ENCODE results near the gene DNAH11.
"Not testable (repeated sequence)": the region's sequence is repeated elsewhere in the genome, so short reads cannot be mapped to it uniquely, and the experiment has no call there.

Gene DNAH11

DNA sequence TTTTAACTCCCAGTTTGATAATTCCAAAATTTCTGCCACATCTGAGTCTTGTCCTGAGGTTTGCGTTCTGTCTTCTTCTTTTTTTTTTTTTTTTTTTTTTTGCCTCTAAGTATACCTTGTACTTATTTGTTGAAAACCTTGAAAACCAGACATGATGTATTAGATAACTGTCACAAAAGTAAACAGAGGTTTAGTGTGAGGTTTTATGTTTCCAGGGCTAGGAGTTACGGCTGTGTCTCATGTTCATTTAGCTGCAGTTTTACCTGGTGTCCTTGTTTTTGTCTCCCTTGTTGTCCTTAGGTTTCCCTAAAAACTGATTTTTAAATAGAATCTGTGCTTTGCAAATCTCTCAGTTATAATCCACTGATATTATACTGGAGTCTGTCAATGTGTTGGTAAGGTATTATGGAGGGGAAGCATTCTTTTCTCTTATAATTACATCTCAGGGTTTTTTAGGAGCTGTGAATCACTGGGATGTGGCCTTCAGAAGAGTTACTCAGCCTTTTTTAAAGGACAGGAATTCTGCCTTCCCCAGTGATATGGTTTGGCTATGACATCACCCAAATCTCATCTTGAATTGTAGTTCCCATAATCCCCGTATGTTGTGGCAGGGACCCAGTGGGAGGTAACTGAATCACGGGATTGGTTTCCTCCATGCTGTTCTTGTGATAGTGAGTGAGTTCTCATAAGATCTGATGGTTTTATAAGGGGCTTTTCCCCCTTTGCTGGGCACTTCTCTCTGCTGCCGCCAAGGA lies 307.9 kb downstream of the DNAH11 start:
- no peak overlapping the region for H3K27ac ChIP-seq
- no peak for TF ChIP-seq ZFX (IDR thresholded peaks at IDR 0.05; ENCODE audit: borderline replicate concordance)
- TF ChIP-seq, protein P1, sequence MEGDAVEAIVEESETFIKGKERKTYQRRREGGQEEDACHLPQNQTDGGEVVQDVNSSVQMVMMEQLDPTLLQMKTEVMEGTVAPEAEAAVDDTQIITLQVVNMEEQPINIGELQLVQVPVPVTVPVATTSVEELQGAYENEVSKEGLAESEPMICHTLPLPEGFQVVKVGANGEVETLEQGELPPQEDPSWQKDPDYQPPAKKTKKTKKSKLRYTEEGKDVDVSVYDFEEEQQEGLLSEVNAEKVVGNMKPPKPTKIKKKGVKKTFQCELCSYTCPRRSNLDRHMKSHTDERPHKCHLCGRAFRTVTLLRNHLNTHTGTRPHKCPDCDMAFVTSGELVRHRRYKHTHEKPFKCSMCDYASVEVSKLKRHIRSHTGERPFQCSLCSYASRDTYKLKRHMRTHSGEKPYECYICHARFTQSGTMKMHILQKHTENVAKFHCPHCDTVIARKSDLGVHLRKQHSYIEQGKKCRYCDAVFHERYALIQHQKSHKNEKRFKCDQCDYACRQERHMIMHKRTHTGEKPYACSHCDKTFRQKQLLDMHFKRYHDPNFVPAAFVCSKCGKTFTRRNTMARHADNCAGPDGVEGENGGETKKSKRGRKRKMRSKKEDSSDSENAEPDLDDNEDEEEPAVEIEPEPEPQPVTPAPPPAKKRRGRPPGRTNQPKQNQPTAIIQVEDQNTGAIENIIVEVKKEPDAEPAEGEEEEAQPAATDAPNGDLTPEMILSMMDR (IDR thresholded peaks at IDR 0.05), result no peak

DNA sequence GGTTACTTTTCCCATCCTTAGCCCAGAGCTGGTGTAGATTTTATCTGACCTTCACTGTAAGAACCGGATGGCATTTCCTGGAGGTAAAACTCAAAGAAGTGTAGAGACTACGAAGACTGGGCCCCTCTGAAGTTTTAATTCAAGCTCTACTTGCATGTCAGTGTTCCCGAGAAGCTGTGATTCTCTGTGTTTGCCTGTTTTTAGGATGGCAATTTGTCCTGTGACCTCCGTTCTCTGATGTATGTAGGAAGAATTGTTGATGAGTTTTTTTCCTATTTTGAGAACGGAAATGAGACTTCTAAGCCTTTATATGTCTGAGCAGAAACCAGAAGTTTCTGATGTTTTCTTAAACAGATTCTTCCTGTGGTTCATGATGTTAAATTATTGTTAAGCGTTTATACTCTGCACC lies 308.7 kb downstream of the DNAH11 start:
- no peak overlapping the region for H3K27ac ChIP-seq
- TF ChIP-seq, protein P1 (IDR thresholded peaks at IDR 0.05), result no peak
- no peak for TF ChIP-seq ZFX (IDR thresholded peaks at IDR 0.05; ENCODE audit: borderline replicate concordance)

DNA sequence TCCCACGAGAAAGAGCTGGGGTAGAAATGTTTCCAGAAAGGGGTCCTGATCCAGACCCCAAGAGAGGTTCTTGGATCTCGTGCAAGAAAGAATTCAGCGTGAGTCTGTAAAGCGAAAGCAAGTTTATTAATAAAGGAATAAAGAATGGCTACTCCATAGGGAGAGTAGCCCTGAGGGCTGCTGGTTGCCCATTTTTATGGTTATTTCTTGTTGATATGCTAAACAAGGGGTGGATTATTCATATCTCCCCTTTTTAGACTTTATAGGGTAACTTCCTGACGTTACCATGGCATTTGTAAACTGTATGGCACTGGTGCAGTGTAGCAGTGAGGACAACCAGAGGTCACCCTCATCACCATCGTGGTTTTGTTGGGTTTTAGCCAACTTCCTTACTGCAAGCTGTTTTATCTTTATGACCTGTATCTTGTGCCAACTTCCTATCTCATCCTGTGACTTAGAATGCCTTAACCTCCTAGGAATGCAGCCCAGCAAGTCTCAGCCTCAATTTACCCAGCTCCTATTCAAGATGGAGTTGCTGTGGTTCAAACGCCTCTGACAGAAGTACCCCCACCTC lies 322.9 kb downstream of the DNAH11 start:
- H3K27ac ChIP-seq, result not testable (repeated sequence)

DNA sequence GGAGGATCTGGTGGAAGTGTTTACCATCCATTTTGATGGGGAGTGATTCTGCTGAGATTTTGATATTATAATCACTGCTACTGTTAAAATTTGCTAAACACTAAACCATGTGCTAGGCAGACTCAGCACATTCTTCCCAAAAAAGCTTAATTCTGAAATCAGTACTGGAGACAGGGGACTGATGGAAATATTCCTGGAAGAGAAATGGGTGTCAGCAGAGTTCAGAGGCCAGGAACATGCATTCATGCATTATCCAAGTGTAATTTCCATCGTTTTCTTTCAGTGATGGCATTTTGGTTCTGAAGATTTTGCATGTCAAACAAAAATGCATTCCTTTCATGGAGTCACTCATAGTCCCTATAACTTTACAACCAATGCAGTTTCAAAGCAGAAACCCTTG lies 323.9 kb downstream of the DNAH11 start:
- H3K27ac ChIP-seq, result no peak overlapping the region
- TF ChIP-seq ZFX (IDR thresholded peaks at IDR 0.05; ENCODE audit: borderline replicate concordance), result no peak
- TF ChIP-seq, protein P1 (IDR thresholded peaks at IDR 0.05), result no peak

DNA sequence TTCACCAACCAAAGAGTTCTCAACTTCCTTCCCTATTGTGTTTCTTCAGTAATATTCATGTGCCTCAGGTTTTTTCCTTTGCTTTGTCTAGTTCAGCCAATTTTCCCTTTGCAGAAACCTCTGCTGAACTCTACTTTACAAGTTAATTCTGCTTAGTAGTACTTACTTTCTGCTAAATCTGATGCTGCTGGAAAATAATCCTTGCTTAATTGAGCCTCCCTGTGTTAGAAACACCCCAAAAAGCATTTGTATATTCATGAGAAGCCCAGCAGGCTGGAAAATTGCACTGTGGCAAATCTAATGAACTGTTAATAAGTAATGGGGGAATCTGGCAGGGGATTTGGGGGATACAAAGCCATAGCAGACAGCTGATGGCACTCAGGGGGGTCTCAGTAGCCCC lies 324.4 kb downstream of the DNAH11 start:
- TF ChIP-seq, protein P1 (IDR thresholded peaks at IDR 0.05), result no peak
- no peak for TF ChIP-seq ZFX (IDR thresholded peaks at IDR 0.05; ENCODE audit: borderline replicate concordance)
- H3K27ac ChIP-seq, result no peak overlapping the region

DNA sequence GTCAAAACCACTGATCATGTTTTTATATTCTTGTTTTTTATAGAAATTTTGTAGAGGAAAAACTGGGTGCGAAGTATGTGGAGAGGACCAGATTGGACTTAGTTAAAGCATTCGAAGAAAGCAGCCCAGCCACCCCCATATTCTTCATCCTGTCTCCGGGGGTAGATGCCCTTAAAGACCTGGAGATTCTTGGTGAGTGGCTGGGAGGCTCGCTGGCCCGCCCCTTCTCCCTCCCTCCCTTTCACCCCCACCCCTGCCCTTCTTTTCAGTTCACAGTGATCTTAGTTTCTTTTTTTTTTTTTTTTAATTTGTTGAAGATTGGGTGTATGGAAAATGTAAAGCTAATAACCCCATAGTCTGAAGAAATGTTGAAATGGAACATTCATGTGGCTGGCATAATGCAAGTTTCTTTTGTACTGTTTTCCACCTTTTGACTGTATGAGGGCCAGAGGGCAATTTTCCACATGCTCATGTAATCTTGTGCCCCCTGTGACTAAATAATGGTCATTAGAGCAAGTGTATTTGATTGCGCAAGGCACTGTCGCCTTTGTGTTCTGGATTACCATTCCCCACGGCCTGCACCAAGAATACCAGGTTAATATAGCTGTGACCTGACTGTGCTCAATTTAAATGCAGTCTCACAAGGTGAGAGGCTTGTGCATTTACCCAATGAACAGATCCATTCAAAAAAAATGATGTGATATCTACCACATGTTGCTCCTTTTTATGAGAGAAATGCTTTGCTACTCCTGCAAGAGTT lies 325.2 kb downstream of the DNAH11 start:
- TF ChIP-seq, protein P1 (IDR thresholded peaks at IDR 0.05), result no peak
- TF ChIP-seq ZFX (IDR thresholded peaks at IDR 0.05; ENCODE audit: borderline replicate concordance), result no peak
- no peak overlapping the region for H3K27ac ChIP-seq

DNA sequence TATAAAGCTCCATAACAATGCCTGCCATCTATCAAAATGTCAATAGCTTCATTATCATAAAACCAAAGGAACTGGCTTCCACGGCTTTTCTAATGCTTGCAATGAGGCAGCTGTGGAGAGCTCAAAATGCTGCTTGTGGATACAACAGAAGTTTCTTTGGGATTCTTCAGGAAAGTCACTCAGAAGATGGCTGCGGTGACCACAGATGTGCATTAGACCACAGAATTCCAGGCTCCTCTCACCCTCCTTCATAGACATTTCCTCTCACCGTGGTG lies 325.7 kb downstream of the DNAH11 start:
- TF ChIP-seq, protein P1 (IDR thresholded peaks at IDR 0.05), result no peak
- no peak for TF ChIP-seq ZFX (IDR thresholded peaks at IDR 0.05; ENCODE audit: borderline replicate concordance)
- no peak overlapping the region for H3K27ac ChIP-seq
